HG03571 (cell line): ENCODE data around the gene MLF2.

Experiments used
- ATAC-seq: cut with Tn5 transposase; IDR thresholded peaks from one replicate; pipeline ENCODE4 v1.9.1; 2021; ENCODE audit not compliant: unreplicated experiment

Gene MLF2

DNA sequence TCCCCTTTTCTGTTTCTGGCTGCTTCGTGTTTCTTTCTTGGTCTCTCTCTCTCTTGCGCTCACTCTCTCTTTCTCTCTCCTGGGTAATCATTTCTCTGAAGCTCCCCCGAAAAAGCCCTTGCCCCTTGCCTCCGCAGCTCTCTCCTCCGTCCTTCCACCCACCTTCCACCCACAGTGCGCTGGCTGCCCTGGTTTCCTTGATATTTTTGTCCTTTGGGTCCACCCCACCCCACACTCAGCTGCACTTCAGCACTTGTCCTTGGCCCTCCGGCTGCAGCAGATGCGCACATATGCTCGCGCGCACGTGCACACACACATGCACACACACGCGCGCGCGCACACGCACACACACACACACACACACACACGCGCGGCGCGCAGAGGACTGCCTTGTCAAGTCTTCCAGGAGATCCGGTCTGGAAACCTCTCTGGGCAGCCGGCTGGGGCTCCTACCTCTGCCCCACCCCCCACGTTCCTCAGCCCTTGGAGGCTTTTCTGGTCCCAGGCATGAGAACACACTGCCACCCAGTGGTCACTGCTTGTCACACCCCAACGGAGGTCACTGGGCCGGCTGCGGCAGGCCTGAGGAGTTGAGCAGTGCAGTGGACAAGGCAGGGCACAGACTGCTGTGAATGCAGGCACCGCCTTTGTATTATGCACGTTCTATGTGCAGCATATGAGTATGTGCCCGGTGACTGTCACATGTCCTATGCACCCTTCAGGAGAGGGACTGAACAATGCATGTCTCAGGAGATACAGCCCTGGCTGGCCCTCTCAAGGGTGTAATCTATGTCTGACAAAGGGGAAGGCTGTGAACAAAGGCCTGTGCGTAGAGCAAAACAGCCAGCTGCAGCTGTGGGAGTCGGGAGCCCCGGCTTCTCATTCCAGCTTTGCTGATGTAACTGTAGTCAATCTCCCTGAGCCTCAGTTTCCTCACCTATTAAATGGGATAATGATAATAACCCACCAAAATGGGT is 25.9 kb upstream of the MLF2 start:
- ATAC-seq, result no peak

DNA sequence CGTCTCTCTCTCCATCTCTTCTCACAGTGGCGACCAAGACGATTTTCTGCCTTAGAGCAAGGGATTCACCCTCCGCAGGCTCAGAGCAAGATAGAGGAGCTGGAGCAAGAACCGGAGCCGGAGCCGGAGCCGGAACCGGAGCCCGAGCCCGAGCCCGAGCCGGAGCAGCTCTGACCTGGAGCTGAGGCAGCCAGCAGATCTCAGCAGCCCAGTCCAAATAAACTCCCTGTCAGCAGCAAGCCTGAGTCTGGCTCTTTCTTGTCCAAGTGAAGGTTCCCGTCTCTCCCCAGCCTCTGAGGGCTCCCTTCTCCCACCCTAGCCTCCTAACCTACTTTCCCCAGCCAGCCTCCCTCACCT is 25.3 kb upstream of the MLF2 start:
- ATAC-seq, result no peak

DNA sequence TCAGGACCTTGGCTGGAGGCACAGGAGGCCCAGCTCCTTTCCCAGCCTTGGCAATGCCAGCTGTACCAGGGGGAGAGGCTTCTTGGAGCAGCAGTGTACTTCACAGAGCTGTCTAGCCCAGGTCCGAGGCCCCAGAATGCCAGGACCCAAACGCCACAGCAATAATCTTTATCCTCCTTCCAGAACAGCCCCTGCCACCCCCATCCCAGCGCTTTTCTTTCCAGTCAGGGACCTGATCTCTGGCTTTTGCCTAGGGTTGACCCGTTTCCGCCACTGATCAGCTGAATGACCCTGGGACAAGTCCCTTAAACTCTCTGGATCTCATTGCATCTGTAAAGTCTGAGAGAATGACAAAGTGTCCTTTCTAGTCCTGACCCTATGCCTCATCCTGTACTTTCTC is 24.4 kb upstream of the MLF2 start:
- no peak for ATAC-seq

DNA sequence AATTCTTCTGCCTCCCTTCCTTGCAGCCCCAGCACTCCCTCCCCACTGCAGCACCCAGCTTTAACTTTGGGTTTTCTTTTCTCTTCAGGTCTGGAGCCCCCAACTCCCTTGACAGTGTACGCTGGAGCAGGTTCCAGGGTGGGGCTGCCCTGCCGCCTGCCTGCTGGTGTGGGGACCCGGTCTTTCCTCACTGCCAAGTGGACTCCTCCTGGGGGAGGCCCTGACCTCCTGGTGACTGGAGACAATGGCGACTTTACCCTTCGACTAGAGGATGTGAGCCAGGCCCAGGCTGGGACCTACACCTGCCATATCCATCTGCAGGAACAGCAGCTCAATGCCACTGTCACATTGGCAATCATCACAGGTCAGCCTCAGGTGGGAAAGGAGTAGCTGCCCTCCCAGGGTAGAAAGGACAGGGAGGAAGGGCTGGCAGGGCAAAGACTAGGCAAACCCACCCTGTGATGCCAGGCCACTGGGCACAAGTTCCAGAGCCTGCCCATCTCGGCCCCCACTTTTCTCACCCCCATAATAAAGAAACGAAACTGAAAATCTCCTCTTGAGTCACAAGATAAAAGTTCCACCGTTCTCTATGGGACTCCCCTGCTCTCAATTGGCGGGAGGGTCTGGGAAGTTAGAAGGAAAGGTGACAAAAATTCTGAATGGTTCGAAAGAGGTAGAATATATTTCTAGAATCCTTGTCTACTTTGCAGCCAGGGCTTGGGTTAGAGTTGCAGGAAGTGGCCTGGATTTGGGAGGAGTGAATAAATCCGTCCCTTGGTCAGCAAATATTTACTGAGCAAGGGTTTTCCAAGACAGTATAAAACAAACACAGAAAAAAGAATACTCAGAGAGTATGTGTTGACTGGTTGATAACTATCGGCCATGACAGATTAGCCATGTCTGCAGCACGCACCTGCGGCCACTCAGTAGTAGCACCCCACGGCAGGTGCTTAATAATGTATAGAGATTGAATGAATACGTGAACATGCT is 22.5 kb upstream of the MLF2 start:
- ATAC-seq, result no peak

DNA sequence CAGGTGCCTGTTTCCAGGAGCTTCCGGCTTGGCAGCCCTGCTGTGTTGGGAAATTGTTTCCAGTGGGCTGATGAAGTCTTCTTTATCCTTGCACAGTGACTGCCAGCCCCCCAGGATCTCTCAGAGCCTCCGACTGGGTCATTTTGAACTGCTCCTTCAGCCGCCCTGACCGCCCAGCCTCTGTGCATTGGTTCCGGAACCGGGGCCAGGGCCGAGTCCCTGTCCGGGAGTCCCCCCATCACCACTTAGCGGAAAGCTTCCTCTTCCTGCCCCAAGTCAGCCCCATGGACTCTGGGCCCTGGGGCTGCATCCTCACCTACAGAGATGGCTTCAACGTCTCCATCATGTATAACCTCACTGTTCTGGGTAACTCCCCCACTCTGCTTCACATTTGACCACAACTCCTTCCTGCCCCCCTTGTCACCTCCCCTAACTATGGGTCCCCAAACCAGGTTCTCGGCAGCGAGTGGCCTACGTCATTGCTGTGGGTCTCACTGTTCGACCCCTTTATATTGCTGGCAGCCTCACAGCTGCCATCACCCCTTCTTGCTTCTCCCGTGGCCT is 21.6 kb upstream of the MLF2 start:
- ATAC-seq, result no peak

DNA sequence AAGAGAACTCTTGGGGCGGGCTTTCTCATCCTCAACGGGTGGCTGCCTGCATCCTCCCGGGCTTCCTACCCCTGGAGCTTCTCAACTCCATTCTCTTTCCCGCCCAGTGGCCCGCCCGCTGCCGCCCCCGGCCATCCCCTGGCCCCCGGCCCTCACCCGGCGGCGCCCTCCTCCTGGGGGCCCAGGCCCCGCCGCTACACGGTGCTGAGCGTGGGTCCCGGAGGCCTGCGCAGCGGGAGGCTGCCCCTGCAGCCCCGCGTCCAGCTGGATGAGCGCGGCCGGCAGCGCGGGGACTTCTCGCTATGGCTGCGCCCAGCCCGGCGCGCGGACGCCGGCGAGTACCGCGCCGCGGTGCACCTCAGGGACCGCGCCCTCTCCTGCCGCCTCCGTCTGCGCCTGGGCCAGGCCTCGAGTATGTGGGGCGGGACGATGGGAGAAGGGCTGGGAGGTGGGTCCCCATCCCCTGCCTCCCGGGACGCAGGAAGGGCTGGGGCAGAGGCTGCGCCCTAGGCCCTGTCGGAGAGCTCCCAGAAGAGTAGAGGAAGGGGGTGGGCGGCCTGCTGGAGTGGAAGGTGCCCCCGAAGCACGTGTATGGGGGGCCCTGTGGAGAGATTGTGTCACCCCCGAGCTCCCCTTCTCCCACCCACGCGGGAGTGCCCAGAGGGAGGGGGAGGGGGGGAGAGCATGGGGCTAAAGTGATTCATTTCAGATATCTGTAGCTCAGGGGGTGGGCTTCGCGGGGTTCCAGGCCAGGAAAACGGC is 20.8 kb upstream of the MLF2 start:
- no peak for ATAC-seq

DNA sequence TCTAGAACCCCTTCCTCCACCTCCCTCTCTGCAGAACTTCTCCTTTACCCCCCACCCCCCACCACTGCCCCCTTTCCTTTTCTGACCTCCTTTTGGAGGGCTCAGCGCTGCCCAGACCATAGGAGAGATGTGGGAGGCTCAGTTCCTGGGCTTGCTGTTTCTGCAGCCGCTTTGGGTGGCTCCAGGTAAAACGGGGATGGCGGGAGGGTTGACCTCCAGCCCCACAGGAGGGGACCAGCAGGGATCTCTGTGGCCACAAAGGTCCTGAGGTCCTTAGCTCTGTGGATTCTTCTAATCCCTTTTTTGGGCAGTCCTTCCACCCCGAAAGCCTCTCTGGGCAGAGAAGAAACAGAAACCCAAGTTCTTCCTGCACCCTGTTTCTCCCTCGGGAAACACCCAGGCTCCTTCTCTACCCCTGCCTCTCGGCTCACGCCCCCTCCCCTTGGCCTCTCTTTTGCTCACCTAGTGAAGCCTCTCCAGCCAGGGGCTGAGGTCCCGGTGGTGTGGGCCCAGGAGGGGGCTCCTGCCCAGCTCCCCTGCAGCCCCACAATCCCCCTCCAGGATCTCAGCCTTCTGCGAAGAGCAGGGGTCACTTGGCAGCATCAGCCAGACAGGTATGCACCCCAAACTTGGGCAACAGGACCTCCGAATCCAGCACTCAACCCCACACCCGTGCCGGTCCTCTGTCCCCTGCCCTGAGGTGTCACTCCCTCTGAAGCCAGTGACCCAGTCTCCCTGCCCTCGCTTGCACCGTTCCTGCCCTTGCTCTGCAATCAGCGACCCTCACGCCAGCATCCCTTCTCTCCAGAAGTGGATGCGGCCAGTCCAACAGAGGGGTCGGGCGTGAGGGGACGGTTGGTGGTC is 20.0 kb upstream of the MLF2 start:
- ATAC-seq, result no peak

DNA sequence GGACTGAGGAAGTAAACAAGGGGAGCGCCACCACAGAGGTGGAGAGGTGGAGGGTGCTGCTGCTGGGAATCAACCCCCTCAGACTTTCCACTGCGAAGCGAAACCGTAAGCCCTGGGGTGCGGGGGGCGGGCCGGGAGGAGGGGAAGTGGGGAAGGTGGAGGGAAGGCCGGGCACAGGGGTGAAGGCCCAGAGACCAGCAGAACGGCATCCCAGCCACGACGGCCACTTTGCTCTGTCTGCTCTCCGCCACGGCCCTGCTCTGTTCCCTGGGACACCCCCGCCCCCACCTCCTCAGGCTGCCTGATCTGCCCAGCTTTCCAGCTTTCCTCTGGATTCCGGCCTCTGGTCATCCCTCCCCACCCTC is 19.4 kb upstream of the MLF2 start, which contains the start of gene LAG3:
Gene LAG3 (plus strand): TSS at position 190 of the 365 bp plus-strand sequence. CDS start 333 bp downstream, outside the sequence.
- no peak for ATAC-seq

DNA sequence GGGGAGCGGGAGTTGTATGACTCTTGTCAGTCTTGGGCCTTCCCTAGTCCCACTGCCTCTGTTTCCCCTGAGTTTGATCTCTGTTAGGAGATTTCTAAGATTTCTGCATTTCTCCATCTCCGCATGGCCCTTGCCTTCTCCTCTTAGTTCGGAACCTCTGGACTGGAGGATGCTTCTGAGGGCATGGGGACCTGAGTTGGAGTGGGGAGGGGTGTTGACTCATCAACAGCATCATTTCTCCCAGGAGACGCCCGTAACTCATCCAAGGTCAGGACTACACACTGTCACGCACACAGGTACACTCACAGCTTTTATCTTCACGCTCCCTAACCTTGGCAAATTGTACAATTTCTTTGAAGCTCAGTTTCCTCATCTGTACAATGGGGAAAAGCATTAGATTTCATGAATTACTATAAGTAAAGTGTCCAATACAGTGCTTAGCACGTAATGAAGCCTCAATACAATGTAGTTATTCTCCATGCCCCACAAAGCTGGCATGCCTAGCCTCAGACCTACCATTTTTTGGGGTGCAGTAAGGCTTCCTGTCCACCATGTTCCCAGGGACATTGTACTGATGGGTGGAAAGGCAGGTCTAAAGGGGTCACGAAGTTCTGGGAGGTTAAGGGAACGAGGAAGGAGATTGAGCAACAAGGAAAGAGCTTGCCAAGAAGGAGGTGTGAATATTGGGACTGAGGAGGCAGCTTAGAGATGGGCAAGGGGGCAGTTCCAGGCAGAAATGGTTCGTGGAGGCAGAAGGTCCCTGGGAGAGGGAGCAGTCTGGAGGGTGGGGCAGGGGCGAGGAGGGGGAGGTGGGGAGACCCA is 18.8 kb upstream of the MLF2 start:
- ATAC-seq, result no peak

DNA sequence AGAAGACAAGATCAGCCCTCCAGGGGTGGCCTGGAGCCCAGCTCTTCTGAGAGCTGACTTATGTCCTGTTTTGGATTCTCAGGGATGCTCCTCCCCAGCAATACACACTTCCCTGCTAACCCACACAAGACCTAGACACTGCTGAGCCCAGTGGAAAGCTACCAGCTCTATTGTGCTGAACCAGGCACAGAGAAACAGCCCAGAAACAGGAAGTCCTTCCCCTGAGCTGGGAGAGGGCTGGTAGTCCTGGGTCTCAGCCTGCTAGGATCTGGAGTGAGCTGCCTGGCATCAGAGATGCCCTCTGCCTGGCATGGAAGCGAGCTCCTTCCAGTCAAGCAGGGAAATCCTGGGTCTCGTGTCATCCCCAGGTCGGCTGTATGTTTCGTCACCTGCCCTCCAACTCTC is 18.2 kb upstream of the MLF2 start:
- no peak for ATAC-seq

DNA sequence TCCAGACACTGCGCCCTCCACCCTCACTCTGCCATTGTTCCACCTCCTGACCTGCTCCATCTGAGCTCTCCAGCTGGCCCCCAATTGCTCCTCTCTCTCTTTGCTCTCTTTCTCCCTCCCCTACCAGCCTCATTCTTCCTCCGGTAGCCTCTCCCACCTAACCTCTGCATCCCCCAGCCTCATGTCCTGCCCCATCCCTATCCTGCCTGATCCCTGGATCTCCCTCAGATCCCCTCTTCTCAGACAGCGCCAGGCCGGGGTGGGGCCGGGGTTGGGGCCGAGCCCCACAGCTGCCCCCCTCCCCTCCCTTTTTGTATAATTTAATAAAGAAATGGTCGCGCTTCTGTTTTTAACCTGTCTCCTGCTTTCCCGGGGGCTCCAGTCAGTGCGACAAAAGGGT is 17.7 kb upstream of the MLF2 start:
- ATAC-seq, result no peak

DNA sequence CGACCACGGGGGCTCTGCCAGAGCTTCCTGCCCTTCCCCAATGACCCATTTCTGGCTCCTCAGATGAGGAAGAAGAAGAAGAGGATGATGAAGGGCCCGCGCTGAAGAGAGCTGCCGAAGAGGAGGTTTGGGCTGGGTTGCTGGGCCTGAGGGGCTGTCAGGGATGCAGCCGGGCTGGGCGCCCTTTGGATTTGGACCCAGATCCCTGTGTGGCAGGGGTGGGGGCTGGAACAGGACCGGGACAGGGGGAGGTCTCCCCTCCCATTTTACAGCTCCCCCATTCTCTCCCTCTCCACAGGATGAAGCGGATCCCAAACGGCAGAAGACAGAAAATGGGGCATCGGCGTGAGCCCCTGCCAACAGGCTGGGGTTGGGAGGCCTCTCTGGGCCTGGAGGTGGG is 17.2 kb upstream of the MLF2 start:
- no peak for ATAC-seq

DNA sequence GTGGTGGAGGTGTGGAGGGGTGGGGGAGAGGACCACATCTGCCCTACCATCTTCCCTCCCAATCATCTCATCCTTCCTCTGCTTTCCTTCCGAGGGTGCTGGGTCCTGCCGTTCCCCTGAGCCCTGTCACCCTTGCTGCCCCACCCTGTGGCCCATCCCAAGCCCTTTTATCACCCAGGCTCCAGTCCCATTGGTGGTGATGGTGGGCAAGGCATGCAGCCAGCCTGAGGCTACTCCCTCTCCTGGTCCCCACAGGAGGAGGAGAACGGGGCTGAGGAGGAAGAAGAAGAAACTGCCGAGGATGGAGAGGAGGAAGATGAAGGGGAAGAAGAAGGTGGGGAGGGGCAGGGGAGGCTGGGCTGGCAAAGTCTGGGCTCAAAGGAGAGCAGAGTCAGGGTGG is 16.7 kb upstream of the MLF2 start:
- ATAC-seq, result no peak

DNA sequence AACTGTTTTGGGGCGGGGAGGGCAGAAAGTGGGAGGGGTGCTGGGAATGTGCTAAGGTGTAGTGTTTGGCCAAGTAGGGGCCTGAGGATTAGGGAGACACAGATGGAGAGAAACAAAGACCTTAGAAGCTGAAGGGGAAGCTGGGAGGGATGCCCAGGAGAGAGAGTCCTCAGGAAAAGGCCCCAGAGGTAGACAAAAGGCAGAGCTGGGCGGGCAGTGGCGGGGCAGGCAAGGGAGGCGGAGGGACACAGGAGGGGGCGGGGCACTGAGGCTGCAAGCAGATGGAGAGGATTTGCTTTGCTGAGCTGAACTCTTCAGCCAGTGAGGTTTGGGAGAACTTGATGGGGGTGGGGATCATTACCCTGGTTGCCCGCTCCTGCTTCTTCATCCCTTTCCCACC is 16.0 kb upstream of the MLF2 start:
- ATAC-seq, result no peak

DNA sequence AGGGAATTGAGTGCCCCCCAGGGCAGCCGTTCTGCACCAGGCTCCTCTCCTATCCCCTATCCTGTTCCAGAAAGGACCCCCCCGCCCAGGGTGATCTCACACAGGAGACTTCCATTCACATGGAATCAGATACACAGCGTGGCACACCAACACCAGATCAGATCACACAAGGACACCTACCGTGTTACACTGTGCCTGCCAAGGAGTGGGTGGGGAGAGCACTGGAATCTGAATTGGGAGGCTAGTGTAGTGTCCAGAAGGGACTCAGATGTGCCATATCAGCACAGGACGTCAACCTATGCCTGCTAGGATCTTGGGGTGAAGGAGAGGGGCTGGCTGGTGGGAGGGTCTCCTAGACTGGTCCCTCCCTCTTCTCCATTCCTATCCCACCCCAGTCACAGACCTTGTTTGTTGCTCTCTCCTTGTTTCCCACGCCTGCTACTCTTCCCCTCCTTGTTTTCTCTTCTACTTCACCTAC is 15.5 kb upstream of the MLF2 start:
- ATAC-seq, result no peak

DNA sequence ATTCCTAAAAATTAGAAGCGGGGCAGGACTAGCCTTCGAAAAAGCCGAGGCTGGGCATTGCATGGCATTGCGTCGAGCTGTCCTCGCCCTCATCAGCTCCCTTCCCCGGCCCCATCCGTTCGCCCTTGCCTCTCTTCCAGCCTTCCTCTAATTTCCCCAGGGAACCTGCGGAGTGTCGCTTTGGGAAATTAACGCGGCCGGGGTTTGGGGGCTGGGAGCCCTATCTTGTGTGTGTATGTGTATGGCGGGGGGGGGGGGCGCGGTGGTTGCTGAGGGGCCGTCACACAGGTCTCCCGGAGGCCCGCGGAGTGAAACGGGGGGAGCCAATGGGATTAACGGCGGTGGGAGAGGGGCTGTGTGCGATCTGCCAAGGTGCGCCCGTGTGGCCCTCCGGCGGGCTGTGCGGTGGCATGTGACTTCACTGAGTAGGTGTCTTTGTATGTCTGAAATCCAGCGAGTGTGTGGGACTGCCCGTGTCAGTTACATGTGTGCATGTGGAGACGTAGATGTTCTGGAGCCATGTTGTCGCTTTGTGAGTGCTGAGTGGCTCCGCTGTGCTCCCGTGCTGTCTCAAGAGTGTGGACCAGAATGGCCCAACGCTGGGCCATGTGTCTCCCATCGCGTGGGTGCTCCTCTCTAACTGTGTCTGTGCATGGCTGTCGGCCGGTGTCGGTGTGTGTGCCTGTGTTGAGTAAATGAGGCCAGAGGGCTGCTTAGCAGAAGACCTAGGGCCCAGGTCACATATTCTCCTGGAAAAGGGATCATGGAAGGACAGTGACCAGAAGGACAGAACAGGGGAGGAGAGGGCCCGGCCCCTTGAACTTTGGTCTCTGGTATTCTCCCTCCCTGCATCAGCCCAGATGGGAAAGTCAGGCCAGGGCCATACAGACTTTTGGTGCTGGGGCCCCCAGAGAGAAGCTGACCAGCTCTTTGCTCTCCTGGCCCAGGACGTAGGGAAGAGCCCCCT is 14.7 kb upstream of the MLF2 start:
- ATAC-seq, result no peak

DNA sequence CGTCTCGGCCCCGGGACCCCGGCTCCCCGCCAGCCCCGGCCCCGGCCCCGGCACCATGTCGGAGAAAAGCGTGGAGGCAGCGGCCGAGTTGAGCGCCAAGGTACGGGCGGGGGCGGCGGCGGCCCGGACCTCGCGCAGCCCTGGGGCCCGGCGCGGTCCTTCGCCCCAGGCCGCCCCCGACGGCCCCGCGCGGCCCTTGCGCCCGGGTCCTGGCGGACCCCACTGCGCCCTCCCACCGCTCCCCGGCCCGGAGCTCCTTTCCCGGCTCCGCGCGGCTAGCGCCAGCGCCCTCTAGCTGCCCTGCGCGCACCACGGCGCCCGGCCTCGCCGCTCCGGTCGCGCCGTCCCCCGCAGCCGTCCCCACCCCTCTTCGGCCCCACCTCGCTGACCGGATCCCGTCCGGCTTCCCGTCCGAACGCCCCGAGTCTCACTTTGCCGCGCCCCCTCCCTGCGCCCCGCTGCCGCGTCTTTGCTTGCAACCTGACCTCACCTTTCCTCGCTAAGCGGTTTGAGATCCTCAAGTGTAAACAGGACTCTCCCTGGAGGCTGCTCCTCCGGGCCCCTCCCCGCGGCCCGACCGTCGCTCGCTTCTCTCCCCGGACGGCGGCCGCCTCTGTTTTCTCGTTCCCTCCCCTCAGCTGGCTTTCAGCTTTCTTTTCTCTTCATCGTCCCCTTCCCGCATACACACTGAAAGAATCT is 13.9 kb upstream of the MLF2 start:
- peak; percentile 45 for ATAC-seq
